GOT3 (cell line): Measurements from ENCODE around the gene BTN3A1.
"Not testable (repeated sequence)": the region's sequence is repeated elsewhere in the genome, so short reads cannot be mapped to it uniquely, and the experiment has no call there.

ENCODE experiments used
- DNase-seq: peaks from one replicate; lab custom pipeline; 2025; ENCODE audit warnings: mixed read lengths; lab: John Stamatoyannopoulos, UW

The BTN3A1 gene

DNA sequence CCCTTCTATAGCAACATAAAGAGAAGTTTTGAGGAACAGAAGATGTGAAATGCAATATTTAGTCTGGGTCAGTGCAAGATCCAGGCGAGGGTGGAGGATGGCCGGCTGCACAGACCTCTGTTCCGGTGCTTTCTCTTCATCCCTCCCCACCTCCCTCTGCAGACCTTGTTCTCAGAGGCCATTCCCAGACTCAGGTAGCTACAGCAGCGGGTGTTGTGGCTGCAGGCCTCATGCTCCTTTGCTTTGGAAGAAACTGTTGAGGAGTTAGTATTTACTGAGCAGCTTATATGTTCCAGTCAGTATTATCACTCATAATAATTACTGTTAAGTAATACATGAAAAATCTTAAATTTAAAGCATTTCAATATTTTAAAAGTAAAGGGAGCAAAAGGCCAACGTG is 39.9 kb downstream of the BTN3A1 start:
- DNase-seq, result no peak

GRCh38 chr6:26445934-26446667 is 44.0 kb downstream of the BTN3A1 start:
- no peak for DNase-seq

- DNase-seq, result no peak
Observed at GRCh38 chr6:26447257-26447656, 45.2 kb downstream of the BTN3A1 start.

DNA sequence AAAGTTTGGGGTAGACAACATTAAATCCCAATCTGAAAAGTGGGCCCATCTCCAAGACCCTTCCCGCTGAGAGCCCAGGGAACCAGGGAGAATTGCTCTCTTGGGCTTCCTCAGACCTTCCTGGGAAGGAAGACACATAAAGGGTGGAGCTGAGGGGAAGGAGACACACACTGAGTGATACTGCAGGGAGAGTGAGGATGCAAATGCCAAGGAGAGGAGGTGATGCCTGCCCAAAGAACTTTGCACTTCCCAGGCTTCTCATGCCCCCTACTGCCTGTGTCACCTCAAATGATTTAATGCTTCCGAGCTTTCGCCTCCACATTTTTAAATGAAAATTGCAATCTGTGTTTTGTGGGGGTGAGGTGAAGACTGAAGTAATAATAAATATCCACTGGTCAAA is 48.2 kb downstream of the BTN3A1 start:
- no peak for DNase-seq

GRCh38 chr6:26452631-26453235 is 50.7 kb downstream of the BTN3A1 start:
- no peak for DNase-seq

DNA sequence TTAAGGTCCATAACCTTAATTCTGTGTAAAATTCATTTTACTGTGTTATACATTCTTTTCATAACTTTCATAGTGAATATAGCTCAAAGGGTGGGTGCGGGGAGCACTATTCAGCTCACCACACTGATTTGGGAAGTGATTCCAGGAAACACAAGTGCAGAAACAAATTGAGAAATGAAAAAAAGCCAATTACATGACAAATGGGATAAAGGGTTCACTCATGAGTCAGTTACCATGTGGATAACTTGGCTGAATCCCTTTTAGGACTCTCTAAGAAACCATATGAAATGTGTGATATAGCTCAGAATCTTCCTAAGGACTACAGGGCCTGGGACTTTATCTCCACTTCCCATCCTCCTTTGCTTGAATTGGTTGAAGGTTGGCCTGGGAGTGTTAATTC is 52.6 kb downstream of the BTN3A1 start:
- no peak for DNase-seq

GRCh38 chr6:26455357-26455970 is 53.4 kb downstream of the BTN3A1 start:
- no peak for DNase-seq

- DNase-seq, result no peak
Observed at GRCh38 chr6:26457264-26457805, 55.3 kb downstream of the BTN3A1 start.

DNA sequence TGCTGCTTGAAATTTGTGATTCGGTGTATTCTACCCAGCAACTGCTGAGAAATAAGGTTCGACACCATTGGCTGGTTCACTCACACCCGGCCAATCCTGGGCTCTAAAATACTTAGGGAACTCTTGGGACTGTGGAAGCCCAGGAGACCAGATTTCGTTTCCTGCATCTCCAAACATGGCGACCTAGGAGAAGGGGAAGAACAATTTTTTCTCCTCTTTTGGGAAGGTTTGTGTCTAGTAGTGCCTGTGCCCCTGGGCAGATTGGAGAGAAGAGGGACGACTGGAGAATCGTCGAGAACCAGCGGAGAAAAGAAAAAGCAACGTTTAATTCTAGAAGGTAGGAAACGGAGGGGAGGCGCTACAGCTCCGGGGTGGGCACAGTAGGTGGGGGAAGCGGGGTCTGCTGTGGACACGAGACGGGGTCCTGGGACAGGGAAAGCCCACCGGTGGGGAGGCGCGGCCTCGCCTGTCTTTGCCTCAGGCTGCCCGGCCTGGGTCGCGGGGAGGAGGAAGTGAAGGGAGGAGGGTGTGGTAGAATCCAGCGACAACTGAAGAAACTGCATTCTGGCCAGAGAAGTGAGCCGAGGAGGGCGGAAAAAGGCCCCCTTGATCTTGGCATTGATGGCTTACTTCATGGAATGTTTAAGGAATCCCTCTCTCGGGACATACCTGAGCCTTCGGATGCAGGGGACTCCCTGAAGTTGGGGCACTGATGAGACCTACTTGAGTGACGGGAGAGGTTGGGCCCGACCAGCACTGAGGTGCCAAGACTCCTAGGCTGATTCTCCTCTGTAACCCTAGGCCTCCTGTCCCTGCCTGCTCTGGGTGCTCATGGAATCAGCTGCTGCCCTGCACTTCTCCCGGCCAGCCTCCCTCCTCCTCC is 56.0 kb downstream of the BTN3A1 start, which contains the start of gene BTN2A1:
Gene BTN2A1 (plus strand): TSS at position 150 of the 883 bp plus-strand sequence. CDS start 682 bp downstream, at position 832.
- DNase-seq, result peak; percentile 30

GRCh38 chr6:26459023-26459810 is 57.1 kb downstream of the BTN3A1 start:
- no peak for DNase-seq

- not testable (repeated sequence) for DNase-seq
Observed at GRCh38 chr6:26461353-26461752, 59.3 kb downstream of the BTN3A1 start.

DNA sequence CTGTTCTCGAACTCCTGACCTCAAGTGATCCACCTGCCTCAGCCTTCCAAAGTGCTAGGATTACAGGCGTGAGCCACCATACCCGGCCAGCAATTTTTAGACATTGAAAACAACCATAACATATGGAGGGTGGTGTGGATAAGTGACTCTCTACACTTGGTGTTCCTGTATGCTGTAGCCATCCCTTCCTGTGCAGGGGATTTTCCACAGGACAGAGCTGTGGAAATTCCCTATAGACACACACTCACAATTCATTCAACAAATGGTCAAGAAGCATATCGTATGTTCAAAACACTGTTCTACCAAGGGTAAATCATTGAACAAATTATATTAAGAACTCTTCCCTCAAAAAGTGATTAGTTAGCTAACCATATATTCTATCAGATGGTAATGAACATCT is 61.9 kb downstream of the BTN3A1 start:
- DNase-seq, result no peak

GRCh38 chr6:26464416-26465131 is 62.5 kb downstream of the BTN3A1 start:
- DNase-seq, result no peak
